ENCODE measurements around the gene TGM5. TPM values are rescaled to one million over a fixed set of nuclear protein-coding genes. Genes with fewer than 3 reads are reported as not detected.
A peak's percentile ranks its signal among the peaks of the same experiment; 100 is the strongest.

TGM5 gene
- total and polyA plus RNA-seq, 2 experiments from 2014 or later, result not detected

DNA sequence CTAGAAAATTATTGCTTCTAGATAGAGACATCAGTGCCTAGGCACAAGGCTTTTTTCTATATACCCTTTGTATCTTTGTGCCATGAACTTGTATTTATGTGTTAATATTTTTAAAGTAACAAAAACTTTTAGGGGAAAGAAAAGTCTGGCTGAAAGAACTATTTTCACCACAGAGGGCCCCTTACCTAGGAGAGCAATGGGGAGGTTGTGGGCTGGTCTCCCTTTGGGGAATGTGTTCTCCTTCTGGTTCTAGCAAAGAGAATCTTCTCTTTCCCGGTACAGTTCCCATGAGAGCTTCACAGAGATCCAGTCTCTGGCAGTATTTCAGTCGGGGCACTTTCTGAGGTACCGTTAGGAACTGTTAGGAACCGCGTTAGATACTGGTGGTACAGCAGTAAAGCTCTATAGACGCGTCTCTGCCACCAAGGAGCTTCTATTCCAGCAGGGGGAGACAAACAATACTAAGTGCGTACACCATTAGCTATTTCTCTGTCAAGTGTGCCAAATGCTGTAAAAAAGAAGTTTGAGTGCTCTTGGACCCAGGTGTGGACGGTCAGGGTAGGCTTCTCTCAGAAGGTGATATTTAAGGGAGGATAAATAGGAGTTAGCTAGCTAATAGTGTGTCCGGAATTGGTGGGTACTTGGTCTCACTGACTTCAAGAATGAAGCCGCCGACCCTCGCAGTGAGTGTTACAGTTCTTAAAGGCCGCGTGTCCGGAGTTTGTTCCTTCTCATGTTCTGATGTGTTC is 41.4 kb downstream of the TGM5 start:
- 27 to 32% methylated on average over 16 of the region's 16 CpGs for WGBS, 2 experiments (ENCODE audit: low coverage in 1 of 2, low lambda C conversion rate in 2 of 2, missing lambda C conversion rate in 2 of 2)
- H3K4me2 ChIP-seq (ENCODE audit: unreplicated experiment), result no peak overlapping the region
- H3K9ac ChIP-seq, result no peak overlapping the region
- H3K4me3 ChIP-seq, result no peak overlapping the region
- H3K79me2 ChIP-seq (ENCODE audit: insufficient read depth), result no peaks in the 10 kb centered on the region
- H3K9me2 ChIP-seq (ENCODE audit: insufficient read depth), result no peaks in the 10 kb centered on the region
- no peaks in the 10 kb centered on the region for H3K36me3 ChIP-seq (ENCODE audit: low read depth)
- peak; percentile 81 for DNase-seq
- TF ChIP-seq EZH2phosphoT487 (IDR thresholded peaks at IDR 0.05; ENCODE audit: insufficient read depth, low read depth) (no peak), EZH2 (IDR thresholded peaks at IDR 0.05; ENCODE audit: insufficient read depth, poor library complexity, severe bottlenecking) (no peak)
- in situ Hi-C loops (cut with MboI), result no loop called here
- H3K27ac ChIP-seq, result no peak overlapping the region
- H3K9me3 ChIP-seq (ENCODE audit: low read depth), result no peaks in the 10 kb centered on the region
- no peaks in the 10 kb centered on the region; the same call in 1 of the 2 replicates for H3K4me1 ChIP-seq (ENCODE audit: insufficient read depth)
- no peaks in the 10 kb centered on the region for H4K20me1 ChIP-seq (ENCODE audit: insufficient read depth)
- no peaks in the 10 kb centered on the region for H3F3A ChIP-seq (ENCODE audit: insufficient read depth)
- no peak overlapping the region for H2AFZ ChIP-seq
- H3K27me3 ChIP-seq (replicated peaks; ENCODE audit: insufficient read depth), result peaks cover 4% of the 10 kb centered on the region; the same call in 1 of the 2 replicates

DNA sequence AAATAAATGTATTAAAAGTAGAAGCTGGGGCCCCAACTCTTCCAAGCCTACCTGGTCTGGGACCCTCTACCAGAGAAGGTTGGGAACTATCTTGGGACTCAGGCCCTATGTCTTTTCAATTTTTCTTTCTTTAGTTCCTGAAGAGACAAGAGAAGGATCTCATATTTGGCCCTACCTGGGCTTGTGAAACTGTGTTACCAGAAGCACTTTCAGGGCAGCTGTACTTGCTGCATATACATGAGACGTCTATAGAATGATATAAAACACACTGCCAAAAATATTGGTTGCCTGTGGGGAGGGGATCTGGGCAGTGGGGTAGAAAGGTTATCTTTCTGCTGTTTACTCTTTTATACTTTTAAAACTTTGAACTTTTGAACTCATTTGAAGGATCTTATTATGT is 45.3 kb downstream of the TGM5 start:
- no peak overlapping the region for H3K9ac ChIP-seq
- no peak overlapping the region for H2AFZ ChIP-seq
- in situ Hi-C loops (cut with MboI), result no loop called here
- no peaks in the 10 kb centered on the region for H4K20me1 ChIP-seq (ENCODE audit: insufficient read depth)
- H3K27ac ChIP-seq, result no peak overlapping the region
- WGBS, 2 experiments (ENCODE audit: low coverage in 1 of 2, low lambda C conversion rate in 2 of 2, missing lambda C conversion rate in 2 of 2), result 36 to 45% methylated on average over 1 of the region's 1 CpG
- no peak overlapping the region for H3K4me3 ChIP-seq
- TF ChIP-seq EZH2phosphoT487 (IDR thresholded peaks at IDR 0.05; ENCODE audit: insufficient read depth, low read depth), result no peak
- no peak for TF ChIP-seq EZH2 (IDR thresholded peaks at IDR 0.05; ENCODE audit: insufficient read depth, poor library complexity, severe bottlenecking)
- H3K79me2 ChIP-seq (ENCODE audit: insufficient read depth), result no peaks in the 10 kb centered on the region
- H3K27me3 ChIP-seq (replicated peaks; ENCODE audit: insufficient read depth), result peaks cover 24% of the 10 kb centered on the region
- H3F3A ChIP-seq (ENCODE audit: insufficient read depth), result no peaks in the 10 kb centered on the region
- no peaks in the 10 kb centered on the region for H3K4me1 ChIP-seq (ENCODE audit: insufficient read depth)
- no peaks in the 10 kb centered on the region for H3K9me3 ChIP-seq (ENCODE audit: low read depth)
- no peaks in the 10 kb centered on the region for H3K36me3 ChIP-seq (ENCODE audit: low read depth)
- no peak for DNase-seq
- no peaks in the 10 kb centered on the region for H3K9me2 ChIP-seq (ENCODE audit: insufficient read depth)
- no peak overlapping the region for H3K4me2 ChIP-seq (ENCODE audit: unreplicated experiment)

DNA sequence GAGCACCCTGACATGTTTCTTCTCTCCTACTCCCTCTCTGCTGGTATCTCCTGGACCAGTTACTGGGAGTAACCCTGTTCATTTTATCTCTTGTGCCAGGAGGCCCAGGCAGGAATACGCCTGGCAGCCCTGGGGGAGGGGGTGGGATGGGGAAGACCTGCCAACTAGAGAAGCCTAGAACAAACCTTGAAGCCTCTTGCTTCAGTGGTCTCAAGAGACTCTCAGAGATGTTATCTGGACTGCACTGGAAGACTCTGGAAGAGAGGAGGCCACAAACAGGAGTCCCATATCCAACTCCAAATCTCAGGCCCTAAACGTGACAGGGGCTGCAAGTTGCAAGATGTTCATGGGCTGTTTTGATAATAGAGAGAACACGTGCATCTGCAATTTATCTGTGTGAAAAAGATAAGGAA is 45.7 kb downstream of the TGM5 start, which contains the start of gene EPB42:
Gene EPB42, minus strand, starts transcription at position 28 of the 413 bp plus-strand sequence. CDS start 193 bp downstream, outside the sequence.
- no peaks in the 10 kb centered on the region for H3F3A ChIP-seq (ENCODE audit: insufficient read depth)
- H4K20me1 ChIP-seq (ENCODE audit: insufficient read depth), result no peaks in the 10 kb centered on the region
- H3K4me2 ChIP-seq (ENCODE audit: unreplicated experiment), result no peak within 1 kb of the TSS
- no peaks in the 10 kb centered on the region for H3K4me1 ChIP-seq (ENCODE audit: insufficient read depth)
- H3K9me3 ChIP-seq (ENCODE audit: low read depth), result no peaks in the 10 kb centered on the region
- no peak for TF ChIP-seq EZH2phosphoT487 (IDR thresholded peaks at IDR 0.05; ENCODE audit: insufficient read depth, low read depth)
- TF ChIP-seq EZH2 (IDR thresholded peaks at IDR 0.05; ENCODE audit: insufficient read depth, poor library complexity, severe bottlenecking), result no peak
- H3K79me2 ChIP-seq (ENCODE audit: insufficient read depth), result no peaks in the 10 kb centered on the region
- H3K36me3 ChIP-seq (ENCODE audit: low read depth), result no peaks in the 10 kb centered on the region
- no peak within 1 kb of the TSS for H3K27ac ChIP-seq
- H3K27me3 ChIP-seq (replicated peaks; ENCODE audit: insufficient read depth), result peaks cover 24% of the 10 kb centered on the region
- no peaks in the 10 kb centered on the region for H3K9me2 ChIP-seq (ENCODE audit: insufficient read depth)
- DNase-seq, result no peak
- no peak within 1 kb of the TSS for H3K4me3 ChIP-seq
- 48 to 56% methylated on average over 3 of the region's 3 CpGs for WGBS, 2 experiments (ENCODE audit: low coverage in 1 of 2, low lambda C conversion rate in 2 of 2, missing lambda C conversion rate in 2 of 2)
- no peak within 1 kb of the TSS for H2AFZ ChIP-seq
- in situ Hi-C loops (cut with MboI), result no loop called here
- no peak within 1 kb of the TSS for H3K9ac ChIP-seq

DNA sequence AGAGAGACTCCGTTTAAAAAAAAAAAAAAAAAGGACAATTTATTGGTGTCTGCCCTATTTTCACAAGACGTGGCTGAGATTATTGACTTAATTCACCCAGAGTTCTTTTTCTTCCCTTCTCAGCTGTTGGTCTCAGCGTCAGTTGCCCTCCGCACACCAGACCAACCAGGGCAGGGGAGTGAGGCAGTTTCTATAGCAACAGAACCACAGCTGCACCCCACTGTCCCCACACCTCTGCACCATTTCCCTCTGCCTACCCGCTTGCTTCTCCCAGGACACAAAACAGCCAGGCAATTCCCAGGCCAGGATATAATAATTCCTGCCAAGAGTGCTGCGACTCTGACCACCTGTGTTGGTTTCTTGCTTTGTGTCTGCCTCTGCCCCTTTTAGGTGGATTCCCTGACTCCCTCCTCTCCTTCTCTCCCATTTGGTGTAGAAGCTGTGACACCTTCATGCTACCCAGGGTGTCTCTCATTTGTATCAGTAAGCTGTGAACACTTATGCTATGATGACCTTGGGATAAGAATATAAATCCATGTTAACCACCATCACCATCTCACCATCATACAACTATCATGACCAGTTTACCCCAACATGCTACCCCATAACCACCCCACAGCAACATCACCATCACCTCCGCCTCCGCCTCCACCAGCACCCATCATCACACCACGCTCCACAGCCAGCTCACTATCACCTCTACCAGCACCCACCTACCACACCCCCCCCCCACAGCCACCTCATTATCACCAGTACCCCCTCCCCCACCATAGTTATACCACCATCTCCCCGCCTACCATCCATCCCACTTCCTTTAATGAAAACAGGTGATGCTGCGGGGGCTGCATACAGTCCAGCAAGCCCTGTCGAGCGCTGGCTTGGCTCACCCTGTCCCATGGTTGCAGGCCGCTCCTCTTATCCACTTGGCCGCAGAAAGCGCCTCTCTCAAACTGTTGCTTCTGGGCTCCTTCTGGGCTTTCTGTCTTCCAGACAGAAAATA is 46.5 kb downstream of the TGM5 start:
- Histone ChIP-seq H3K4me3 (no peak overlapping the region), H3K9me3 (ENCODE audit: low read depth) (no peaks in the 10 kb centered on the region), H3F3A (ENCODE audit: insufficient read depth) (no peaks in the 10 kb centered on the region), H3K4me2 (ENCODE audit: unreplicated experiment) (no peak overlapping the region), H3K4me1 (ENCODE audit: insufficient read depth) (no peaks in the 10 kb centered on the region), H4K20me1 (ENCODE audit: insufficient read depth) (no peaks in the 10 kb centered on the region), H3K79me2 (ENCODE audit: insufficient read depth) (no peaks in the 10 kb centered on the region), H3K9ac (no peak overlapping the region), H3K27me3 (replicated peaks; ENCODE audit: insufficient read depth) (peaks cover 24% of the 10 kb centered on the region), H3K27ac (no peak overlapping the region), H2AFZ (no peak overlapping the region), H3K9me2 (ENCODE audit: insufficient read depth) (no peaks in the 10 kb centered on the region), H3K36me3 (ENCODE audit: low read depth) (no peaks in the 10 kb centered on the region)
- no peak for DNase-seq
- 79 to 81% methylated on average over 12 to 16 of the region's 16 CpGs for WGBS, 2 experiments (ENCODE audit: low coverage in 1 of 2, low lambda C conversion rate in 2 of 2, missing lambda C conversion rate in 2 of 2)
- TF ChIP-seq EZH2 (IDR thresholded peaks at IDR 0.05; ENCODE audit: insufficient read depth, poor library complexity, severe bottlenecking) (no peak), EZH2phosphoT487 (IDR thresholded peaks at IDR 0.05; ENCODE audit: insufficient read depth, low read depth) (no peak)
- in situ Hi-C loops (cut with MboI), result no loop called here
